Skeletal muscle tissue (tissue), 4 donors: ENCODE data around the gene GRM4. TPM values are rescaled to one million over a fixed set of nuclear protein-coding genes. Genes with fewer than 3 reads are reported as not detected.

Experiments
- H3K27ac ChIP-seq: one replicate; pipeline ENCODE4 v1.7.0; 2013; ENCODE audit warnings: mild to moderate bottlenecking, low read depth, low read length, inconsistent platforms
- H3K27me3 ChIP-seq, 3 donors: one replicate each; pipeline ENCODE4 v1.7.0; 2013; ENCODE audit warnings: low read length in 3 of 3; ENCODE audit not compliant: control insufficient read depth in 3 of 3, insufficient read depth in 3 of 3
- H3K36me3 ChIP-seq, 3 donors: one replicate each; pipeline ENCODE4 v1.7.0; 2013; ENCODE audit warnings: low read length in 3 of 3; ENCODE audit not compliant: control insufficient read depth in 3 of 3, insufficient read depth in 3 of 3
- H3K4me1 ChIP-seq, 3 donors: one replicate each; pipeline ENCODE4 v1.7.0; 2013; ENCODE audit warnings: low read length in 3 of 3, mild to moderate bottlenecking in 3 of 3; ENCODE audit not compliant: control insufficient read depth in 3 of 3, insufficient read depth in 3 of 3
- H3K4me3 ChIP-seq, 3 donors: one replicate each; pipeline ENCODE4 v1.7.0; 2013; ENCODE audit warnings: low read length in 3 of 3
- H3K9ac ChIP-seq, 3 donors: one replicate each; pipeline ENCODE4 v1.7.0; 2013; ENCODE audit warnings: low read length in 3 of 3, mild to moderate bottlenecking in 3 of 3, moderate library complexity in 2 of 3, low read depth in 1 of 3
- H3K9me3 ChIP-seq, 3 donors: one replicate each; pipeline ENCODE4 v1.7.0; 2013; ENCODE audit warnings: low read length in 3 of 3; ENCODE audit not compliant: control insufficient read depth in 3 of 3
- total RNA-seq: library from RNA; depleted of rRNA; stranded (reverse); fragments of >200 nt; gene quantifications from one replicate; pipeline ENCODE4 v1.2.3, GENCODE V29; 2014
- donor health status: Osteomylitis.

Gene GRM4
- total RNA-seq, 1 donor from 2014 or later, result 1.6 TPM

- Histone ChIP-seq H3K27me3 (peaks cover 9 to 47% (median 30%) of the 10 kb centered on the region in 3 donors), H3K9ac (no peak overlapping the region), H3K27ac (no peak overlapping the region), H3K4me1 (no peaks in the 10 kb centered on the region), H3K36me3 (no peaks in the 10 kb centered on the region), H3K9me3 (no peaks in the 10 kb centered on the region), H3K4me3 (no peak overlapping the region)
Measured at GRCh38 chr6:34075906-34076305, 70.0 kb downstream of the GRM4 start.

DNA sequence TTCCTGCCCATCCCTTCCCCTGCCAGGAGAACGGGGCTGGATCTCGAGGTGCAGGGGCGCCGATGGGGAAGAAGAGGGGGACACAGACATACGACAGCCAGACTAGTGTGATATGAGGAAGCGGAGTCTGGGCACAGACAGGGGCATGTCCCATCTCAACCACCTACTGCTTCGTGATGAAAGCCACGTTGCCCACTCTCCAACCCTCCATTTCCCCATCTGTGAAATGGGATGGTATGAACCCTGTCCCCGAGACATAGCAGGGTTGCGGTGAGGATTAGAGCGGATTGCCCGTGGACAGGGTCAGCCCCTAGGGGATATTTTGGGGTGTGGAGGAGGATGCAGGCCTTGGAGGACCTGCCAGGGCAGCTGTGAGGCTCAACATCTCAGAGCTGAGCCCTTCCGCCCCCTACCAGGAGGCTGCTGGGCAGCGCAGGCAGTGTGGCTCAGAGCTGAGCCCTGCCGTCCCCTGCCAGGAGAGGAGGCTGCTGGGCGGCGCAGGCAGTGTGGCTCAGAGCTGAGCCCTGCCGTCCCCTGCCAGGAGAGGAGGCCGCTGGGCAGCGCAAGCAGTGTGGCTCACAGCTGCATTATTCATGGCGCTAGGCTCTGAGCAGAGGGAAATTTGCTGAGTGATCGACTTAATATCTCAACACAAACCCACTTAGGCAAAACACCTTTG lies 71.7 kb downstream of the GRM4 start:
- H3K9me3 ChIP-seq, result no peaks in the 10 kb centered on the region
- H3K27me3 ChIP-seq, result peaks cover 9 to 51% (median 23%) of the 10 kb centered on the region in 3 donors
- no peaks in the 10 kb centered on the region for H3K36me3 ChIP-seq
- H3K4me1 ChIP-seq, result no peaks in the 10 kb centered on the region
- H3K9ac ChIP-seq, result no peak overlapping the region
- H3K27ac ChIP-seq, result no peak overlapping the region
- no peak overlapping the region for H3K4me3 ChIP-seq

GRCh38 chr6:34073540-34073939 lies 72.3 kb downstream of the GRM4 start:
- Histone ChIP-seq H3K4me1 (no peaks in the 10 kb centered on the region), H3K27me3 (peaks cover 10 to 54% (median 23%) of the 10 kb centered on the region in 3 donors), H3K36me3 (no peaks in the 10 kb centered on the region), H3K27ac (no peak overlapping the region), H3K9ac (no peak overlapping the region), H3K9me3 (no peaks in the 10 kb centered on the region), H3K4me3 (no peak overlapping the region)

- H3K36me3 ChIP-seq, result no peaks in the 10 kb centered on the region
- no peaks in the 10 kb centered on the region for H3K9me3 ChIP-seq
- H3K27me3 ChIP-seq, result peaks cover 15 to 59% (median 24%) of the 10 kb centered on the region in 3 donors
- H3K4me1 ChIP-seq, result no peaks in the 10 kb centered on the region
- H3K27ac ChIP-seq, result no peak overlapping the region
- H3K4me3 ChIP-seq, result no peak overlapping the region
- no peak overlapping the region for H3K9ac ChIP-seq
Measured at GRCh38 chr6:34072727-34073126, 73.2 kb downstream of the GRM4 start.

DNA sequence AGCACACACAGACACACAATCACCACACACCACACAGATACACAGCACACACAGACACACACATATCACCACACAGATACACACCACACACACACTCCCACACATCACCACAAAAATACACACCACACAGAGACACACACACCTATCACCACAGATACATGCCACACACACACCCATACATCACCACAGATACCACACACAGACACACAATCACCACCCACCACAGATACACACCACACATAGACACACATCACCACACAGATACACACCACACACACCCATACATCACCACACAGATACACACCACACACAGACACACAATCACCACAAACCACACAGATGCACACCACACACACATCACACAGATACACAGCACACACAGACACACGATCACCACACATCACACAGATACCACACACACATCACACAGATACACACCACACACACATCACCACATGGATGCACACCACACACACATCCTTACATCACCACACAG lies 74.0 kb downstream of the GRM4 start:
- no peak overlapping the region for H3K9ac ChIP-seq
- H3K36me3 ChIP-seq, result no peaks in the 10 kb centered on the region
- H3K4me1 ChIP-seq, result no peaks in the 10 kb centered on the region
- H3K27ac ChIP-seq, result no peak overlapping the region
- peaks cover 21 to 59% (median 27%) of the 10 kb centered on the region in 3 donors for H3K27me3 ChIP-seq
- no peaks in the 10 kb centered on the region for H3K9me3 ChIP-seq
- no peak overlapping the region for H3K4me3 ChIP-seq

DNA sequence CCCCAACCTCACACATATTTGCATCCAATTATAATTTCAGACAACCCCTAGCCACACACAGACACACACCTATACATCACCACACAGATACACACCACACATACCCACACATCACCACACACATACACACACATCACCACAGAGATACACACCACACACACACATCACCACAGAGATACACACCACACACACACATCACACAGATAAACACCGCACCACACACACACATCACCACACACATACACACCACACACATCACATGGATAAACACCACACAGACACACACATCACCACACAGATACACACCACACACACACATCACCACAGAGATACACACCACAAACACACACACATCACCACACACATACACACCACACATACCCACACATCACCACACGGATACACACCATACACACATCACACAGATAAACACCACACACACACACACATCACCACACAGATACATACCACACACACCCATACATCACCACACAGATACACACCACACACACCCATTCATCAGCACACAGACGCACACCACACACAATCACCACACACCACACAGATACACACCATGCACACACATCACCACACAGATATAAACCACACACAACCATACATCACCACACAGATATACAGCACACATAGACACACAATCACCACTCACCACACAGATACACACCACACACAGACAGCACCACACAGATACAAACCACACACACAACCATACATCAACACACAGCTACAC lies 74.6 kb downstream of the GRM4 start:
- Histone ChIP-seq H3K9ac (no peak overlapping the region), H3K9me3 (no peaks in the 10 kb centered on the region), H3K4me1 (no peaks in the 10 kb centered on the region), H3K36me3 (no peaks in the 10 kb centered on the region), H3K27me3 (peaks cover 24 to 65% (median 32%) of the 10 kb centered on the region in 3 donors), H3K27ac (no peak overlapping the region), H3K4me3 (no peak overlapping the region)

GRCh38 chr6:34070315-34071135 lies 75.4 kb downstream of the GRM4 start:
- H3K4me1 ChIP-seq, result peaks cover 4 to 6% (median 5%) of the 10 kb centered on the region in 3 donors
- H3K9ac ChIP-seq, result no peak overlapping the region
- H3K9me3 ChIP-seq, result no peaks in the 10 kb centered on the region
- H3K27me3 ChIP-seq, result peaks cover 25 to 73% (median 36%) of the 10 kb centered on the region in 3 donors
- H3K4me3 ChIP-seq, result no peak overlapping the region
- no peaks in the 10 kb centered on the region for H3K36me3 ChIP-seq
- H3K27ac ChIP-seq, result no peak overlapping the region

DNA sequence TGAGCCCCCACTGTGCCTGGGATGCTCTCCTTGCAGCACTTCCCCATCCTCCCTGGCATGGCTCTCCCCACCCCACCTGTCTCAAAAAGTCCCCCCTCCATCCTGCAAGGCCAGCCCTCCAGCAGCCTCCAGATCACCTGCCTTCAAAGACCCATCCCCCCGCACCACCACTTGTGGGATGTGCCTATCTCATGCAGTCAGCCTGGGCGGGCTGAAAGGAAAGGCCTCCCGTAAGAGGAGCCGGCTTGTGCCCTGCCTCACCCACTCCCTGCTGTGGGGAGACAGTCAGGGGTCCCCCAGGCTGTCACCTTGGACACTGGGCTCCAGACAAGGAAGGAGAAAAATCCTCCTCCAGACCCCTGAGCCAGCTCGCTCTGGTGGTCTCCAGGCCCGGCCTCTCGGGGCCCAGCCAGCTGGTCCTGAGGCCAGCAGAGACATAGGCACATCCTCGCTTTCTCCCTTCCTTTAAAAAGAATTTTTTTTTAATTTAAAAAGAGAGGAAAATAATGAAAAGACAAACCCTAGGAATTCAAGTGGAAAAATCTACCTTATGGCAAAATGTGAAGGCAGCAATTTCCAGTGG lies 77.3 kb downstream of the GRM4 start:
- peaks cover 44 to 79% (median 49%) of the 10 kb centered on the region in 3 donors for H3K27me3 ChIP-seq
- H3K27ac ChIP-seq, result no peak overlapping the region

GRCh38 chr6:34067814-34068213 lies 78.1 kb downstream of the GRM4 start:
- no peak overlapping the region for H3K27ac ChIP-seq
- peaks cover 51 to 80% (median 54%) of the 10 kb centered on the region in 3 donors for H3K27me3 ChIP-seq
- H3K9me3 ChIP-seq, result no peaks in the 10 kb centered on the region
- peaks cover 6 to 14% (median 6%) of the 10 kb centered on the region in 3 donors for H3K4me1 ChIP-seq
- no peaks in the 10 kb centered on the region for H3K36me3 ChIP-seq
- H3K9ac ChIP-seq, result no peak overlapping the region
- H3K4me3 ChIP-seq, result no peak overlapping the region

More for the DNA sequence above, 77.3 kb downstream of the GRM4 start:
- Histone ChIP-seq H3K36me3 (no peaks in the 10 kb centered on the region), H3K4me1 (peaks cover 6 to 14% (median 6%) of the 10 kb centered on the region in 3 donors), H3K9me3 (no peaks in the 10 kb centered on the region), H3K9ac (no peak overlapping the region), H3K4me3 (no peak overlapping the region)
